ENCODE results near the gene C9orf43.
"Not testable (repeated sequence)": the region's sequence is repeated elsewhere in the genome, so short reads cannot be mapped to it uniquely, and the experiment has no call there.

Gene C9orf43, protein sequence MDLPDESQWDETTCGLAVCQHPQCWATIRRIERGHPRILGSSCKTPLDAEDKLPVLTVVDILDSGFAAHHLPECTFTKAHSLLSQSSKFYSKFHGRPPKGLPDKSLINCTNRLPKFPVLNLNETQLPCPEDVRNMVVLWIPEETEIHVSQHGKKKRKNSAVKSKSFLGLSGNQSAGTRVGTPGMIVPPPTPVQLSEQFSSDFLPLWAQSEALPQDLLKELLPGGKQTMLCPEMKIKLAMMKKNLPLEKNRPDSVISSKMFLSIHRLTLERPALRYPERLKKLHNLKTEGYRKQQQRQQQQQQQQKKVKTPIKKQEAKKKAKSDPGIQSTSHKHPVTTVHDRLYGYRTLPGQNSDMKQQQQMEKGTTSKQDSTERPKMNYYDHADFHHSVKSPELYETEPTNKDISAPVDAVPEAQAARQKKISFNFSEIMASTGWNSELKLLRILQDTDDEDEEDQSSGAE

DNA sequence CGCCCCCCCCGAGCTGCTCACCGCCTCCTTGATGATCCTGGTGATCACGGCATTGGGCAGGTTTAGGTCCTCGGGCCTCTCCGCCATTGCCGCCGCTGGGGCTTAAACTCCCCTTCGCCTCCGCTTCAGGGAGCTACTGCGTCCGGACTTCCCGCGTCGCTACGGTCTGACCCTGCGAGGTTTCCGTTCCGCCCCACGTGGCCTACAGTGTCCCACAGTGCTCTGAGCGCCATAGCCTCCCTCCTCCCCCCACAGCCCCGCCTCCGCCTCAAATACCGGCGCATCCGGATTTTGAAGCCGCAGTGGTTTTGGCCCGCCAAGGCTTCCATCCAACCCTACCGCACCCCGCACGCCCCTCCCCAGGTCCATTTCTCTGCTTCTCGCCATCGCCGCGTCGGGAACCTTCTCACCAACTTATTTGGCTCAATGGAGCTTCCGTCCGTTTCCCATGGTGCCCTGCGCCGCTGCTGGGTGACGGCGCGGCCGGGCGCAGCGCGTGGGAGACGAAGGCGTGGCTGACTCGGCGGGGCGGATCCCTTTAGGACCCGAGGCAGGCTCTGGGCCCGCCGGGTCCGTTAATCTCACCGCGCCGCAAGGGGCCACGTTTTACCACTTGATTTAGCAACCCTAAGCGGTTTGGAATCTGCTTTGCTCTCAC lies at the start of gene C9orf43, which contains the start of gene POLE3:
TSS of gene C9orf43 (plus strand) at position 541 of the 658 bp plus-strand sequence. CDS start 2,747 bp downstream, outside the sequence.
TSS of gene POLE3 (minus strand) at position 469 of the 658 bp plus-strand sequence. CDS start at position 87, 382 bp downstream.
- DNase-seq = peak; percentile 92 to 99

DNA sequence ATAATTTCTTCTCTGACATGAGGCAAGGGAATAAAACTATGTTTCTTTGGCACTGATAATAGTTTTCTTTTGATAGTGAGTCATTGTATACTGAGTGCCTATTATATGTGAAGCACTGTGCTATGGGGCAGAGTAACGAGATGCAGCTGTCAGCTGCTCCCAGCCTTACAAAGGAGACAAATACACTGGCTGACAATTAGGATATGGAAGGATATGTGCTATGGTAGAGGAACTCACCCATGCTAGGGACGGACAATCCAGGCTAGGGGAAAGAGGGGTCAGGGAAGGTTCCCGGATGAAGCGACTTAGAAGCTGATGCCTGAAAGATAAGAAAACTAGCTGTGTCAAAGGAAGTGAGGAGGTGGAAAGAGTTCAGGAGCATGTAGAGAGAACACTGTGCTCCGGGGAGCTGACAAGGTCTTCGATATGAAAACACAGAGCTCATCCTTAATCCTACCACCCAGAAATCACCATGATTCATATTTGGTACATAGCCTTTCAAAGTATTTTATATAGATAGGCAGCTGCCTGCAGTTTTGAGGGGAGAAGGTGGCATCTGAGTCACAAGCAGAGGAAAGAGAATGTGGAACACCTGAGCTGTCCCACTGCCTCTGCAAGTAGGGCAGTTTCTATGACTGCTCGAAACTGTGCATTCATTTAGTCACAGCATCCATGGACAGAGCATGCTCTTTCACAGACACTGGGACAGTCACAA lies 49.1 kb upstream of the C9orf43 start:
- DNase-seq = no peak

DNA sequence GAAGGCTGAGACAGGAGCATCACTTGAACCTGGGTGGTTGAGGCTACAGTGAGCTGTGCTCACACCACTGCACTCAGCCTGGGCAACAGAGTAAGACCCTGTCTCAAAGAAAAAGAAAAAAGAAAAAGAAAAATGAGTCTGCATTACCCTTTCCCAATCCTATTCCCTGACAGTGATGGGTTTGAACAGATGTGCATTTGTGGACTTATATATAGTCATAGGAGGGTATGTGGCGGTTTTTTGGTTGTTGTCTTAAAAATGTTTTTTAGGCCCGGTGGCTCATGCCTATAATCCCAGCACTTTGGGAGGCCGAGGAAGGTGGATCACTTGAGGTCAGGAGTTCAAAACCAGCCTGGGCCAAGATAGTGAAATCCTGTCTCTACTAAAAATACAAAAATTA lies 47.2 kb upstream of the C9orf43 start:
- DNase-seq = no peak

DNA sequence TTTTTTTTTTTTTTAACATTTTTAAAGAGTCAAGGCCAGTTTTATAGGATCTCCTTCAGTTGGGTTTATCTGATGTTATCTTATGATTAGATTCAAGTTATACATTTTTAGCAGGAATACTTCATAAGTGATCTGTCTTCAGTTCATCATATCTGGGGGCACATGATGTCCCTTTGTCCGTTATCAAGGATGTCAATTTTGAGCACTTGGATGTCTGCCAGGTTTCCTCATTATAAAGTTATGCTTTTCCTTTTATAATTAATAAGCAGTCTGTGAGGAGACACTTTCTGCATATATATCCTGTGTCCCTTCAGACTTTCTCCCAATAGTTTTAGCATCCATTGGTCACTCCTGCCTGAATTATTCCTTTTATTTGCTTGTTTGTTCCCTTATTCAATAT lies 45.6 kb upstream of the C9orf43 start:
- no peak for DNase-seq

DNA sequence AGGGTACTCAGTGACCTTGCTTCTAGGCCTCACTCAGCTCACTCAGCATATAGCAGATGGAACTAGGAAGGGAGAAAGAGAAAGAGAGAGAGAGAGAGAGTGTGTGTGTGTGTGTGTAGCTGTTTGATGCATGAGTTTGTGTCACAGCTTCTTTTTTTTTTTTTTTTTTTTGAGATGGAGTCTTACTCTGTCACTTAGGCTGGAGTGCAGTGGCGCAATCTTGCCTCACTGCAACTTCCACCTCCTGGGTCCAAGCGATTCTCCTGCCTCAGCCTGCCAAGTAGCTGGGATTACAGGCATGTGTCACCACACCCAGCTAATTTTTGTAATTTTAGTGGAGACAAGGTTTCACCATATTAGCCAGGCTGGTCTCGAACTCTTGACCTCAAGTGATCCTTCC lies 44.9 kb upstream of the C9orf43 start:
- DNase-seq = not testable (repeated sequence)

DNA sequence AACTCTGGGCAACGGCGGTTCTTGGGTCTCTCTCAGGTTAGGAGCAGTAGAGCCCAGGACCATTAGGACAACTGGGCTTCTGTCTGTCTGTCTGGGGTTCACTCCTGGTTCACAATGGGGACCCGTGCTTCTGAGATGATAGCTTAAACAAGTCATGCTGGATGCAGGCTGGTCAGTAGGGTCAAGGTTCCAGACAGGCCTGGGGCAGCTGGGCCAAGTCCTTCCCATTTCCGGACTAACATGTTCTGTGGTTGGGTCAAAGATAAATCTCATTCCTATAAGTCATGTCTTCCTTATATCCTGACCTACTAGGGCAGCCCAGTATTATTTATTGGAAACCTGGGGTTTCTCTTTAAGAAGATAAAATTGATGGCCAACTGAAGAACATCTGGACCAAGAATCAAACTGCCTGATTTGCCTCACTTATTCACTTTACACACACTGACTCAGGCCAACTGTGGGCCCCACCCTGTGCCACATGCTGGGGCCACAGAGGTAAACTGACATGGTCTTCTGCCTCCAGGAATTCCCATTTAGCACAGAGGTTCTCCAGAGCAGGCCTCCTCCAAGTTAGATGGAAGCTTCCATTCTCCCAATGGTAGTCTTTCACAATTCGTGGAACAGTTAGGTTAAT lies 42.1 kb upstream of the C9orf43 start:
- no peak for DNase-seq

DNA sequence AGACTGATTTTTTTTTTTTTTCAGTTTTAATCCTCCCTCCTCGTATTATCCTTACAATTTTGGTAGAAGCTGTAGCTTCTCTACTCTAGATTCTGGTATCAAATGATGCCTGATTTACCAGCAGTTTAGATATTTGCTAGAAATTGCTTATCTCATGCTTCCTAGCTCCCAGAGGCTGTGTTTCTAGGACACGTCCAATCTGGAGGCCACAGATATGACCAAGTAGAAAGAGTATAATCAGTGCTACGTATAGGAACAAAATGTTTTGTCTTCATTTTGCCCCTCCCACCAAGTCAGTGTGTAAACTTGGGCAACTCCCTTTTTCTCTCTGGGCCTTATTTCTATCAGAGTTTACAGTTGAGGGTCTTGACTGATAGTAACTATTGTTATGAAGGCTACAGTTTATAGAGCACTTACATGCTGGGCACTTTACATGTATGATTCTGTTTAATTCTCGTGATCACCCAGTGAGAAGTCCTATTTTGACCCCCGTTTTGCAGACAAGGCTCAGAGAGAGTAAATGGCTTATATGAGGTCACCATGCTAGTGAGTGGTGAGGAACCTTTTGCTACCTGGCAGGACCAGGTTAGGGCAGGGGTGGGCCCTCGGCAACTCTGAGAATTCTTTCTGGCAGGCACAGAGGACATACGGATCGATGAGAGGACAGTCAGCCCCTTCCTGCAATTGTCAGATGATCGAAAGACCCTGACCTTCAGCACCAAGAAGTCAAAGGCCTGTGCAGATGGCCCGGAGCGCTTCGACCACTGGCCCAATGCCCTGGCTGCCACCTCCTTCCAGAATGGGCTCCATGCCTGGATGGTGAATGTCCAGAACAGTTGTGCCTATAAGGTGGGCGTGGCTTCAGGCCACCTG lies 41.3 kb upstream of the C9orf43 start:
- DNase-seq = no peak

DNA sequence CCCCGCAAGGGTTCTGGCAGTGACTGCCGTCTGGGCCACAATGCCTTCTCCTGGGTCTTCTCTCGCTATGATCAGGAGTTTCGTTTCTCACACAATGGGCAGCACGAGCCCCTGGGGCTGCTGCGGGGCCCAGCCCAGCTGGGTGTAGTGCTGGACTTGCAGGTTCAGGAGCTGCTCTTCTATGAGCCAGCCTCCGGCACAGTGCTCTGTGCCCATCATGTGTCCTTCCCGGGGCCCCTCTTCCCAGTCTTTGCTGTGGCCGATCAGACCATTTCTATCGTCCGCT lies 40.7 kb upstream of the C9orf43 start:
- DNase-seq = no peak

DNA sequence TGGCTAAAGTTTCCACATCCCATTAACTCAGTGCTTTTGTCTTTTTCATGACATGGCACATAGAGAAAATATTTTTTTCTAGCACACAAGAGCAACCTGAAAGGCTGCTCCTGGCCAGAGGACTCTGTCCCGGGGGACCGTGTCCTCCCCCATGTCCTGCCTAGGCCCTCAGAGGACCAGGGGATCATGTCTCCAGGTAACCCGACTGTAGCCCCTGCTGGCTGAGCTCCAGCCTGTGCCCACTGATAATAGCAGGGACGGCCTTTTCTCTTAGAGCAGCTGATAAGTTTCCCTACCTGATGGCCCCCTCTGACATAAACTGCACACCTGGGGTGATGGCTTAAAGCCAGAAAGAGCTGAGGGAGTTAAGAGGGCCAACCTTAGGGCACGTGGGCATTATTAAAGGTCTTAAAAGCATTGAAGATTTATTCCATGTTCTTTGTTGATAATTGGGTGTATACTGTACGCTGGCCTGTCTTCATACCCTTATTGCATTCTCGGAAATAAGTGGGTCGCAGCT lies 39.7 kb upstream of the C9orf43 start:
- DNase-seq = no peak

DNA sequence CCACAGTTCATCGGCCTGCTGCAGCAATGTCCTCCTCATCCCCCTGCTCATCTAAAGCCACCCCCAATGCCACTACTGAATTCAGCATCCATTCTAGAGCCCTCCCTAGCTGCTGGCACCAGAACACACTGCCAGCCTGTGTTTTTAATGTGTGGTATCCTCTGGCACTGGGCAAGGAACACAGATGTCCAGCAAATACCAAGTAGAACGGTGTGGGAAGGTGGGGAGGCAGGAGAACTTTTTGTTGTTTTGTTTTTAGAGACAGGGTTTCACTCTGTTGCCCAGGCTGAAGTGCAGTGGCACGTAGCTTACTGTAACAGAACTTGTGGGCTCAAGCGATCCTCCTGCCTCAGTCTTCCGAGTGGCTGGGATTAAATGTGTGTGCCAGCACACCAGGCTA lies 38.5 kb upstream of the C9orf43 start:
- no peak for DNase-seq

DNA sequence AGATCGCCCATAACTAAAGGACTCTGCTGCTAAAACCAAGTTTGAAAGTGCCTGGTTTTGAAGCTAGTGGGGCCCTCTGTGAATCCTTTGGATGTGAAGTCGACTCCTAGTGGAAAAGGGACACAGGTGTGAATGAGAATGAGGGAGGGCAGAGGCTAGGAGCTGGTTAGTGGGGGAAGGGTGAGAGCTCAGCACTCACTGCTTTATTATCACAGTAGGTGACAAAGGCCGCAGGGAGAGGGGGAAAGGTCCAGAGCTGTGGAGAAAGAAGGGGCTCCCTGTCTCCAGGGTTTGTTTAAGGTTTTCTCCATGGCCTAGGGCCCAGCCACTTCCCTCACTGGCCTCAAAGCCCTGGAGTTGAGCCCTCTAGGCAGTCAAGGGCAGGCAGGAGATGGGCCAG lies 37.3 kb upstream of the C9orf43 start:
- no peak for DNase-seq

DNA sequence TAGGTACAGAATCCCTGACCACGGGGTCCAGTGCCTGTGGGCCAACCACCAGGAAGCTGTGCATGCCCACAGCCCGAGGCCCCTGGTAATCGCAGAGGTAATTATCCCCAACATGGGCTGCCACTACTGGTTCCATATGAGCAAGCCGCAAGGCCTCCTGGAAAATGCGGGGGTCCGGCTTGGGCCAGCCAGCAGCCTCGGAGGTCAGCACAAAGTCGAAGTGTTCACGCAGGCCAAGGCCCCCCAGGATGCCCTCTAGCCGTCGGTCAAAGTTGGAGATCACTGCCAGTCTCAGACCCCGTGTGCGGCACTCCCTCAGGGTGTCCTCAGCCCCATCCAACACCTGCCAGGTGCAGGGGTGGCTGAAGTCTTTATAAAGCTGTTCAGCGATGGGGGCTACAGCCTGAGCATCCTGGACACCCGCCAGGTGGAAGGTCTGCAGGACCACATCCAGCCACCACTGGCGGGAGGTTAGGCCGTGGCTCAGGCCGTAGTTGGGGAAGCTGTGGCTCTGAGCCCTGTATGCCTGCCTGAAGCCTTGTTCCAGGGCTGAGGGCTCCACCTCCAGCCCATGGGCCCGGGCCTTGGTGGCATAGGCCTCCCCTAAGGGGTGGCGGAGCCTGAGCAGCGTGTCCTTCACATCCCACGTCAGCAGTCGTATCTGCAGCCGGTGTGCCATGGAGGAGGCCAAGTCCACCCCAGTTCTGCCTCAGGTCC lies 36.7 kb upstream of the C9orf43 start:
- no peak for DNase-seq

DNA sequence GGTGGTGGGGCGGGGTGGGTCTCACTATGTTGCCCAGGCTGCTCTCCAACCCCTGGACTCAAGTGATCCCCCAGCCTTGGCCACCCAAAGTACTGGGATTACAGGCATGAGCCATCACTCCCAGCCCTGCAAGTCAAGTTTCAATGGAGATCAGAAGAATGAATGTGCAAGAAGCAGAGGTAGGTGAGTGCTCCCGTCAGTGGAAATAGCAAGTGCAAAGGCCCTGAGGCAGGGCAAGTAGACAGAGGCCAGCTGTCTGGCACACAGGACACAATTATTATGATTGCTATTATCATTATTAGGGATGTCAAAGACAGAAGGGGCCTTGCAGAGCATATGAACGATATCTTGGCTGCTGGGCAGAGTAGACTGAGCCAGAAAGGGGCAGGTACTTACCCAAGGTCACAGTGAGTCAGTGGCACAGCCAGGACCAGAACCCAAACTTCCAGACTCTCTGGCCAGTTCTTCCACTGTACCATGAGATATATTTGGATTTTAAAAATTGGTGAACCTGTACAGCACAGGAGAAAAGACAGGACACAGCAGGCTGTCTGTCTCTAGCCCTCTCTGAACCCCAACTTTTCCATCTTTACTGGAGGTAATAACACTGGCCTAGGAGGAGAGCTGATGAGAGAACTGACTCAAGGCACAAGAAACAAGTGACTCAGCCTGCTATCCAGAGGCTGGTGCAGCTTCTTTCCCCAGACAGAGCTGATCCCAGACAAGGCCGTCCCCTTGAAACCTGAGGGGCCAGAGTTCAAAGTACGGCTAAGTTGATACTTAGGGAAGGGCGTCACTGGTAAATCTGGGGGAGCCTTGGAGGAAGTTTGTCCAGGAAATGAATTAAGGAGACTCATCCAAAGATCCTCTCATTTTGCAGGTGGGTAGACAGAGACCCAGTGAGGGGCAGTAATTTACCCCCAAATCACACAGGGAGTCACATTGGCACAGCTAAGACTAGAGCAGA lies 35.2 kb upstream of the C9orf43 start:
- no peak for DNase-seq

DNA sequence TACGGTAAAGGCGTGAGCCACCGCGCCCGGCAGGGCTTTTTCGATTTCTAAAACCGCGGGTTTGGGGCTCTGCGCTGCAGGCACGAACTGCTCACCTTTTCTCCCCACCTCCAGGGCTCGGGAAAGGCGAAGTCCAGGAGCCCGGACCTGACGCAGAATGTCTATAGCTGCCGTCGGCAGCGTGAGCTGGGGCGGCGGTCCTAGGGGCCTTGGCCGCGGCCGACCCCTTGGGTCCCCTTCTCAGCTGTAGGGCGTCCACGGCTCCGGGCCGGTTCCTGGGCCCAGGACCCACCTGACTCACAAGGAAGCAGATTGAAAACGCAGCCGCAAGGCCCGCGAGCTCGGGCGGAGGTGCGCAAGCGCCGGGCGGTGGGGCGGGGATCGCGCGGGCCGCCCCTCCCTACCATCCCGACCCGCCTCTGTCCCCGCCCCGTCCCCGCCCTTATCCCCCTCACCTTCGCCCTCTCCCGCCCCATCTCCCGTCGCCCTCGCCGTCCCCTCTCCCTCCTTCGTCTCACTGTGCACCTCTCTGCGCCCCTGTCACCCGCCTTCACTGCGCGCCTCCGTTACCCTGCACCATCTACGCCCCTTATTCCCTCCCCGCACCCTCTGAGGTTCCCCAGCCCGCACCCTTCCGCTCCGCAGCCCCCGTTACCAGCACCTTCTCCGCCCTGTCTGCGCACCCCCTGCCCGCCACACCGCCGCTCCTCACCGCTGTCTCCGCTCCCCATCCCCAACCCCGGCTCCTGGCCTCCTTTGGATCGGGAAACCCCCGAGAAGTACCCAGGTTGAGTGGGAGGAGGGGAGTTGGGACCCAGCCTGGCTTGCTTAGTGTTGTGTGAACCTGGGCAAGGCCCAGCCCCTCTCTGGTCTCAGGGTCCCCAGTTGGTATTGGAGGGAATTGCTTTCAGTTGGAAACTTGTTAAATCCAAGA lies 33.6 kb upstream of the C9orf43 start, which contains the start of gene HDHD3:
TSS of gene HDHD3 (minus strand) at position 353 of the 934 bp plus-strand sequence. CDS start 2,632 bp downstream, outside the sequence.
- peak; percentile 27 to 48 for DNase-seq

DNA sequence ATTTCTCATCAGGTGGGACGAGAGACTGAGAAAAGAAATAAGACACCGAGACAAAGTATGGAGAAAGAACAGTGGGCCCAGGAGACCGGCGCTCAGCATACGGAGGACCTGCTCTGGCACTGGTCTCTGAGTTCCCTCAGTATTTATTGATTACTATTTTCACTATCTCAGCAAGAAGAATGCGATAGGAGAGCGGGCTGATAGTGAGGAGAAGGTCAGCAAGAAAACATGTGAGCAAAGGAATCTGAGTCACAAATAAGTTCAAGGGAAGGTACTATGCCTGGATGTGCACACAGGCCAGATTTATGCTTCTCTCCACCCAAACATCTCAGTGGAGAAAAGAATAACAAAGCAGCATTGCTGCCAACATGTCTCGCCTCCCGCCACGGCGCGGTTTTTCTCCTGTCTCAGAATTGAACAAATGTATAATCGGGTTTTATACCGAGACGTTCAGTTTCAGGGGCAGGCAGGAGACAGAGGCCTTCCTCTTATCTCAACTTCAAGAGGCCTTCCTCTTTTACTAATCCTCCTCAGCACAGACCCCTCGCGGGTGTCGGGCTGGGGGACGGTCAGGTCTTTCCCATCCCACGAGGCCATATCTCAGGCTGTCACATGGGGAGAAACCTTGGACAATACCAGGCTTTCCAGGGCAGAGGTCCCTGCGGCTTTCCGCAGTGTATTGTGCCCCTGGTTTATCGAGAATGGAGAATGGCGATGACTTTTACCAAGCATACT lies 31.3 kb upstream of the C9orf43 start:
- not testable (repeated sequence) for DNase-seq

DNA sequence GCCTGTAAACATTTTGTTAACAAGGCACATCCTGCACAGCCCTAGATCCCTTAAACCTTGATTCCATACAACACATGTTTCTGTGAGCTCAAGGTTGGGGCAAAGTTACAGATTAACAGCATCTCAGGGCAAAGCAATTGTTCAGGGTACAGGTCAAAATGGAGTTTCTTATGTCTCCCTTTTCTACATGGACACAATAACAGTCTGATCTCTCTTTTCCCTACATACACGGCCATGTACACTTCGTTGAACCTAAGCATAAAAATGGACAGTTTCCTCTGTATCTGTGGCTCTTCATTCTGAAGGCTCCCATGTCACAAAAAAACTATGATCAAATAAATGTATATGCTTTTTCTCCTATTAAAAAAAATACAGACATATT lies 30.7 kb upstream of the C9orf43 start:
- DNase-seq = not testable (repeated sequence)

DNA sequence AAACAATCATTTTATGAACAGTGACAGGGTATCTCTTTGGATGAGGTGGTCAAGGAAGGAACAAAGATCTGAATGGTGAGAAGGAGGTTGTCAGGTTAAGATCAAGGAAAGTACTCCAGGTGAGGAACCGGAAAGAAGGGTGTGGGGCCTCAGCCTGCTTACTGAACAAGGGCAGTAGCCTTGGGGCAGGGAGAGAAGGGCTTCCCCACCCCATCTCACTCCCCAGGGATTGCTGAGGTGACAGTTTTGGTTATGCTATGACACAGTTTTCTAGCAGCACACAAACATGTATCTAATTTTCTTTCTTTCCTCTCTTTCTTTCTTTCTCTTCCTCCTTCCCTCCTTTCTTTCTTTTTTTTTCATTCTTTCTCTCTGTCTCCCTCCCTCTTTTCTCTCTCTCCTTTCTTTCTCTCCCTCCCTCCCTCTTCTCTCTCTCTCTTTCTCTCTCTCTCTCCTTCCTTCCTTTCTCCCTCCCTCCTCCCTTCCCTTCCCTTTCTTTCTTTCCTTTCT lies 29.6 kb upstream of the C9orf43 start:
- no peak for DNase-seq

DNA sequence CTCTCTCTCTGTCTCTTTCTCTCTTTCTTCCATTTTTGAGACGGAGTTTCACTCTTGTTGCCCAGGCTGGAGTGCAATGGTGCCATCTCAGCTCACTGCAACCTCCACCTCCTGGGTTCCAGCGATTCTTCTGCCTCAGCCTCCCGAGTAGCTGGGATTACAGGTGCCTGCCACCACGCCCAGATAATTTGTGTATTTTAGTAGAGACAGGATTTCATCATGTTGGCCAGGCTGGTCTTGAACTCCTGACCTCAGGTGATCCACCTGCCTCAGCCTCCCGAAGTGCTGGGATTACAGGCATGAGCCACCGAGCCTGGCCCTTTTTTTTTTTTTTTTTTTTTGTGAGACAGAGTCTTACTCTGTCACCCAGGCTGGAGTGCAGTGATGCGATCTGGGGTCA lies 29.1 kb upstream of the C9orf43 start:
- not testable (repeated sequence) for DNase-seq

Data from bone marrow (tissue), 2 donors.